PC-3 (cell line): ENCODE measurements around the gene ARHGAP19. TPM values are rescaled to one million over a fixed set of nuclear protein-coding genes. Genes with fewer than 3 reads are reported as not detected.
A peak's percentile ranks its signal among the peaks of the same experiment; 100 is the strongest.

Source experiments
- ATAC-seq: fragments of 200-7000 bp; cut with Tn5 transposase; 2 replicates; pipeline ENCODE4 v1.9.1; 2020; ENCODE audit warnings: mild to moderate bottlenecking, moderate library complexity
- BruUV-seq: library from RNA; stranded (reverse); fragments of 400-500 nt; replicated peaks from 2 replicates; lab custom pipeline; 2021; lab: Mats Ljungman, UMichigan
- CTCF ChIA-PET: fragments of 300-600 bp; sonication (Branson Sonifier 250); formaldehyde crosslinking; loops from one replicate; lab custom pipeline; 2022; ENCODE audit warnings: antibody characterized with exemption; lab: Charles Lee
- POLR2A ChIA-PET: fragments of 300-600 bp; sonication (Branson Sonifier 250); formaldehyde crosslinking; loops from one replicate; lab custom pipeline; 2022; ENCODE audit warnings: antibody characterized with exemption; ENCODE audit not compliant: unreplicated experiment; lab: Charles Lee
- DNase-seq: peaks from one replicate; pipeline ENCODE4 v3.0.0-alpha.2; 2015
- H2AFZ ChIP-seq: fragments of 300-600 bp; sonication (generic); 2 replicates; pipeline ENCODE4 v1.6.0; 2016; ENCODE audit warnings: antibody characterized with exemption, low read length
- H3F3A ChIP-seq: fragments of 300-600 bp; sonication (generic); one replicate; pipeline ENCODE4 v1.6.0; 2017; ENCODE audit warnings: antibody characterized with exemption, low read length, control low read depth, mild to moderate bottlenecking; ENCODE audit not compliant: unreplicated experiment
- H3K27ac ChIP-seq: fragments of 300-600 bp; sonication (generic); 2 replicates; pipeline ENCODE4 v1.5.1; 2016; ENCODE audit warnings: mild to moderate bottlenecking, low read length
- H3K27me3 ChIP-seq: fragments of 300-600 bp; sonication (generic); 2 replicates; pipeline ENCODE4 v1.6.1; 2016; ENCODE audit warnings: low read length, mixed read lengths
- H3K36me3 ChIP-seq: fragments of 300-600 bp; sonication (generic); 2 replicates; pipeline ENCODE4 v1.6.1; 2016; ENCODE audit warnings: low read depth, mixed run types, low read length, mixed read lengths
- H3K4me1 ChIP-seq: fragments of 300-600 bp; sonication (generic); 2 replicates; pipeline ENCODE4 v1.5.1; 2016; ENCODE audit warnings: low read length; ENCODE audit not compliant: insufficient read depth
- H3K4me2 ChIP-seq: fragments of 300-600 bp; sonication (generic); 2 replicates; pipeline ENCODE4 v1.6.0; 2016; ENCODE audit warnings: low read length
- H3K4me3 ChIP-seq: fragments of 300-600 bp; sonication (generic); 2 replicates; pipeline ENCODE4 v1.5.1; 2016; ENCODE audit warnings: mild to moderate bottlenecking, low read length, mixed read lengths
- H3K79me2 ChIP-seq: fragments of 300-600 bp; sonication (generic); 2 replicates; pipeline ENCODE4 v1.6.1; 2017; ENCODE audit warnings: low read length, mixed read lengths
- H3K9ac ChIP-seq: fragments of 300-600 bp; sonication (generic); 2 replicates; pipeline ENCODE4 v1.6.0; 2016; ENCODE audit warnings: mild to moderate bottlenecking, low read length
- H3K9me2 ChIP-seq: fragments of 300-600 bp; sonication (generic); replicated peaks from 2 replicates; pipeline ENCODE4 v1.6.1; 2016; ENCODE audit warnings: mixed run types, low read length, mixed read lengths
- H3K9me3 ChIP-seq: fragments of 300-600 bp; sonication (generic); 2 replicates; pipeline ENCODE4 v1.6.1; 2016; ENCODE audit warnings: low read length, mixed read lengths
- H4K20me1 ChIP-seq: fragments of 300-600 bp; sonication (generic); 2 replicates; pipeline ENCODE4 v1.6.1; 2016; ENCODE audit warnings: low read length, mixed read lengths
- CTCF ChIP-seq: fragments of 300-600 bp; sonication (generic); conservative IDR thresholded peaks from 2 replicates; pipeline ENCODE4 v1.5.1; 2017; ENCODE audit warnings: antibody characterized with exemption, low read depth, mild to moderate bottlenecking, low read length
- EZH2 ChIP-seq: fragments of 300-600 bp; sonication (generic); IDR thresholded peaks from one replicate; pipeline ENCODE4 v1.6.1; 2017; ENCODE audit warnings: antibody characterized with exemption, mild to moderate bottlenecking, low read length; ENCODE audit not compliant: unreplicated experiment
- EZH2phosphoT487 ChIP-seq: fragments of 300-600 bp; sonication (generic); IDR thresholded peaks from 2 replicates; pipeline ENCODE4 v1.6.1; 2018; ENCODE audit warnings: mild to moderate bottlenecking, antibody characterized with exemption, low read length, borderline replicate concordance
- intact Hi-C: fragments of 100-400 bp; cut with micrococcal nuclease; formaldehyde crosslinking; loops from 2 replicates; pipeline ENCODE4 v1.9.0; 2023
- total RNA-seq: library from RNA; depleted of rRNA; stranded (reverse); fragments of >200 nt; gene quantifications from 2 replicates; pipeline ENCODE4 v1.2.3, GENCODE V29; 2014

The ARHGAP19 gene
- total RNA-seq, 1 experiment from 2014 or later: 9.8 TPM

DNA sequence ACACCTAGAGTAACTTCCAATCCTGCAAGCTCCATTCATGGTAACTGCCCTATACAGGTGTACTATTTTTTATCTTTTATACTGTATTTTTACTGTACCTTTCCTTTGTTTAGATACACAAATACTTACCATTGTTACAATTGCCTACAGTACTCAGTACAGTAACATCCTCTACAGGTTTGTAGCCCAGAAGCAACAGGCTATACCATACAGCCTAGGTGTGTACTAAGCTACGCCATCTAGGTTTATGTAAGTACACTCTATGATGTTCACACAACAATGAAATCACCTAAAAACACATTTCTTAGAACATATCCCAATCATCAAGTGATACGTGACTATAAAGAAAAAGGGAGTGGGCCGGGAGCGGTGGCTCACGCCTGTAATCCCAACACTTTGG is 53.6 kb downstream of the ARHGAP19 start:
- Histone ChIP-seq H3K9me3 (no peaks in the 10 kb centered on the region), H3K9me2 (no peaks in the 10 kb centered on the region), H3K4me3 (no peak overlapping the region), H3F3A (no peaks in the 10 kb centered on the region), H3K9ac (no peak overlapping the region), H3K79me2 (no peaks in the 10 kb centered on the region), H3K4me1 (no peaks in the 10 kb centered on the region), H3K27me3 (no peaks in the 10 kb centered on the region), H3K36me3 (no peaks in the 10 kb centered on the region), H4K20me1 (no peaks in the 10 kb centered on the region), H2AFZ (no peak overlapping the region), H3K4me2 (no peak overlapping the region), H3K27ac (no peak overlapping the region)
- no peak for ATAC-seq
- ChIA-PET POLR2A (no interaction called here), CTCF (no interaction called here)
- no TSS peak for BruUV-seq
- intact Hi-C loops: no loop called here
- DNase-seq: no peak
- TF ChIP-seq EZH2 (no peak), EZH2phosphoT487 (no peak), CTCF (no peak)

DNA sequence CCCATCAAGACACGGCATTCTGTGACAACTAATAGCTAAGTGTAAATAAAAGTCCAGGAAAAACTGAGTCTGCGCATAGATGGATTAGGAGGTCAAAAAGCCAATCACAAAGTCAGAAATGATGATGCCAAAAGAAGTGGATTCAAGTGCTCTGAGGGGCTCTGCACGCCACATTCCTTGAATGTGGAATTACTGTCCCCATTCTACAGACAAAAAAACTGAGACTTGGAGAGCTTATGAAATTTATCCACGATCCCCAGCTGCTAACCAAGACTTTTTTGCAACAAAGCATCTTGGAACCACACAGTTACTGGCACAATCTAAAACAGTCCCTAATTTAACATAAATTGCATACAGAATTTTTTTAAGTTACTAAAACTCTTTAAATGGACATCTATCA is 57.1 kb downstream of the ARHGAP19 start:
- Histone ChIP-seq H3K4me2 (no peak overlapping the region), H3K4me3 (no peak overlapping the region), H3K27me3 (no peaks in the 10 kb centered on the region), H3K27ac (no peak overlapping the region), H3K9me3 (no peaks in the 10 kb centered on the region), H3K9ac (no peak overlapping the region), H2AFZ (no peak overlapping the region), H3K4me1 (peaks cover 3% of the 10 kb centered on the region), H3F3A (no peaks in the 10 kb centered on the region), H3K9me2 (no peaks in the 10 kb centered on the region), H3K36me3 (no peaks in the 10 kb centered on the region), H3K79me2 (no peaks in the 10 kb centered on the region), H4K20me1 (no peaks in the 10 kb centered on the region)
- ChIA-PET POLR2A (no interaction called here), CTCF (no interaction called here)
- no peak for TF ChIP-seq EZH2
- TF ChIP-seq EZH2phosphoT487: no peak
- TF ChIP-seq CTCF: no peak
- intact Hi-C loops: loop anchor here (2.0 kb wide), 2 partner anchors 97 to 163 kb away; no protein-coding TSS in a partner anchor
- ATAC-seq (no peak), DNase-seq (no peak)
- no TSS peak for BruUV-seq

GRCh38 chr10:97234400-97234799 is 58.0 kb downstream of the ARHGAP19 start:
- ChIA-PET POLR2A (no interaction called here), CTCF (no interaction called here)
- intact Hi-C loops: loop anchor here (2.0 kb wide), 2 partner anchors 96 to 162 kb away; no protein-coding TSS in a partner anchor
- Histone ChIP-seq H3K4me1 (peaks cover 12% of the 10 kb centered on the region), H3K9me2 (no peaks in the 10 kb centered on the region), H3K27ac (no peak overlapping the region), H3K36me3 (no peaks in the 10 kb centered on the region), H3K27me3 (no peaks in the 10 kb centered on the region), H3F3A (no peaks in the 10 kb centered on the region), H3K9me3 (no peaks in the 10 kb centered on the region), H2AFZ (no peak overlapping the region), H4K20me1 (no peaks in the 10 kb centered on the region), H3K4me2 (no peak overlapping the region), H3K9ac (no peak overlapping the region), H3K79me2 (no peaks in the 10 kb centered on the region), H3K4me3 (no peak overlapping the region)
- DNase-seq: peak; percentile 61
- BruUV-seq: no TSS peak
- ATAC-seq: no peak
- peak; percentile 74 for TF ChIP-seq CTCF
- no peak for TF ChIP-seq EZH2phosphoT487
